Endothelial cell of umbilical vein (primary cell): Measurements from ENCODE around the gene SLC22A23. TPM values are rescaled to one million over a fixed set of nuclear protein-coding genes. Genes with fewer than 3 reads are reported as not detected.

Source experiments
- BruUV-seq: library from RNA; stranded (reverse); fragments of 400-500 nt; replicated peaks from 2 replicates; lab custom pipeline; 2021; lab: Mats Ljungman, UMichigan
- CTCF ChIA-PET: fragments of 300-600, 350-600 bp; sonication (Branson Sonifier 250); formaldehyde crosslinking; loops from one replicate; lab custom pipeline; 2021; ENCODE audit warnings: antibody characterized with exemption, inconsistent platforms; lab: Charles Lee
- POLR2A ChIA-PET: fragments of 300-600, 350-600 bp; sonication (Branson Sonifier 250); formaldehyde crosslinking; loops from one replicate; lab custom pipeline; 2021; ENCODE audit warnings: antibody characterized with exemption, inconsistent platforms; lab: Charles Lee
- DNase-seq: peaks from one replicate; pipeline ENCODE4 v3.0.0-alpha.2; 2011; ENCODE audit warnings: low read depth, low spot score
- FAIRE-seq: peaks from 2 replicates; lab custom pipeline; 2011; peaks lifted over from hg19 to GRCh38; lab: Jason Lieb, UNC
- H2AFZ ChIP-seq: 2 replicates; pipeline ENCODE4 v1.6.0; 2012; ENCODE audit warnings: low read depth, low read length, control low read depth, inconsistent platforms
- H3K27ac ChIP-seq: 2 replicates; pipeline ENCODE4 v1.5.1; 2011; ENCODE audit warnings: low read depth, mild to moderate bottlenecking, control low read depth, low read length, moderate library complexity; ENCODE audit not compliant: insufficient read depth
- H3K27me3 ChIP-seq, 2 experiments: 2 replicates each; pipeline versions ENCODE4 v1.6.0 to v1.6.1; 2011; ENCODE audit warnings: low read length in 2 of 2, mixed read lengths in 1 of 2; ENCODE audit not compliant: control insufficient read depth in 2 of 2, insufficient read depth in 2 of 2
- H3K36me3 ChIP-seq, 2 experiments: 2 replicates in 1 of 2; 3 replicates in 1 of 2; pipeline ENCODE4 v1.5.1; 2011; ENCODE audit warnings: low read length in 2 of 2, mild to moderate bottlenecking in 1 of 2, moderate library complexity in 1 of 2; ENCODE audit not compliant: control insufficient read depth in 2 of 2, insufficient read depth in 2 of 2; ENCODE audit errors: extremely low read depth in 1 of 2
- H3K4me1 ChIP-seq: 3 replicates; pipeline ENCODE4 v1.5.1; 2011; ENCODE audit warnings: mild to moderate bottlenecking, low read length; ENCODE audit not compliant: control insufficient read depth, insufficient read depth; ENCODE audit errors: extremely low read depth
- H3K4me2 ChIP-seq: 2 replicates; pipeline ENCODE4 v1.6.1; 2011; ENCODE audit warnings: low read length, control low read depth, mixed read lengths; ENCODE audit not compliant: insufficient read depth
- H3K4me3 ChIP-seq, 3 experiments: fragments of 200-600 bp in 1 of 3; sonication (generic), shearing (Covaris generic) in 1 of 3; replicated peaks in 1 of 3; 2 replicates each; pipeline ENCODE4 v1.5.1; 2011 to 2016; ENCODE audit warnings: control low read depth in 3 of 3, low read length in 3 of 3, mild to moderate bottlenecking in 2 of 3, inconsistent platforms in 1 of 3, low read depth in 1 of 3, moderate library complexity in 1 of 3; ENCODE audit not compliant: insufficient read depth in 1 of 3
- H3K79me2 ChIP-seq: 2 replicates; pipeline ENCODE4 v1.6.0; 2012; ENCODE audit warnings: low read length, inconsistent platforms; ENCODE audit not compliant: control insufficient read depth, insufficient read depth
- H3K9ac ChIP-seq: replicated peaks from 2 replicates; pipeline ENCODE3; 2011; ENCODE audit warnings: low read length, control low read depth; ENCODE audit not compliant: insufficient read depth; ENCODE audit errors: extremely low read depth
- H3K9me1 ChIP-seq: replicated peaks from 3 replicates; pipeline ENCODE4 v1.6.0; 2011; ENCODE audit warnings: mild to moderate bottlenecking, low read length; ENCODE audit not compliant: control insufficient read depth, insufficient read depth; ENCODE audit errors: extremely low read depth
- H3K9me3 ChIP-seq: replicated peaks from 2 replicates; pipeline ENCODE4 v1.5.1; 2012; ENCODE audit warnings: low read length, inconsistent platforms; ENCODE audit not compliant: control insufficient read depth, insufficient read depth
- H4K20me1 ChIP-seq: replicated peaks from 2 replicates; pipeline ENCODE3; 2011; ENCODE audit warnings: mild to moderate bottlenecking, low read length; ENCODE audit not compliant: control insufficient read depth, insufficient read depth; ENCODE audit errors: extremely low read depth
- CTCF ChIP-seq, 2 donors: IDR thresholded peaks; 1 replicate in 1 of 2; 2 replicates in 1 of 2; pipeline ENCODE4 v1.5.1; 2011; ENCODE audit warnings: low read length in 2 of 2, mild to moderate bottlenecking in 2 of 2, moderate library complexity in 2 of 2, control low read depth in 1 of 2, inconsistent platforms in 1 of 2, low read depth in 1 of 2; ENCODE audit not compliant: insufficient read depth in 1 of 2; ENCODE audit errors: extremely low read depth in 1 of 2
- EZH2 ChIP-seq: IDR thresholded peaks from 2 replicates; pipeline ENCODE4 v1.6.1; 2012; ENCODE audit warnings: borderline replicate concordance, low read depth, mild to moderate bottlenecking, moderate library complexity, low read length, inconsistent platforms; ENCODE audit not compliant: severe bottlenecking
- FOS ChIP-seq: IDR thresholded peaks from 2 replicates; pipeline ENCODE4 v1.6.1; 2011; ENCODE audit warnings: mild to moderate bottlenecking, low read length, moderate library complexity, borderline replicate concordance; ENCODE audit not compliant: insufficient read depth
- GATA2 ChIP-seq: IDR thresholded peaks from 2 replicates; pipeline ENCODE4 v1.7.0; 2011; ENCODE audit warnings: low read depth, mild to moderate bottlenecking, moderate library complexity, mixed read lengths, low read length; ENCODE audit not compliant: insufficient read length, insufficient read depth
- JUN ChIP-seq: IDR thresholded peaks from 2 replicates; pipeline ENCODE4 v1.6.1; 2011; ENCODE audit warnings: borderline replicate concordance, low read depth; ENCODE audit not compliant: insufficient read length, insufficient read depth
- MAX ChIP-seq: IDR thresholded peaks from 2 replicates; pipeline ENCODE4 v1.6.1; 2011; ENCODE audit not compliant: insufficient read depth, insufficient read length
- MYC ChIP-seq: IDR thresholded peaks from one replicate; pipeline ENCODE4 v1.6.1; 2011; ENCODE audit warnings: mild to moderate bottlenecking, low read depth, low read length
- POLR2A ChIP-seq: IDR thresholded peaks from 2 replicates; pipeline ENCODE4 v1.6.1; 2012; ENCODE audit warnings: low read depth, mild to moderate bottlenecking, control low read depth, low read length
- POLR2AphosphoS5 ChIP-seq: IDR thresholded peaks from 2 replicates; pipeline ENCODE4 v1.6.1; 2012; ENCODE audit warnings: low read depth, mild to moderate bottlenecking, control low read depth, low read length, moderate library complexity; ENCODE audit not compliant: insufficient read depth
- dilution Hi-C: fragments of 300-500 bp; cut with MboI; formaldehyde crosslinking; loops from one replicate; pipeline ENCODE4 v1.15.0; 2019; ENCODE audit warnings: low sequenced_read_pairs; ENCODE audit not compliant: extremely low pct_ligation_motif_present
- intact Hi-C: fragments of 100-400 bp; cut with micrococcal nuclease; formaldehyde crosslinking; loops from one replicate; pipeline ENCODE4 v1.10.0; 2022
- polyA plus RNA-seq, 4 experiments: library from polyadenylated mRNA; depleted of rRNA in 3 of 4; stranded (reverse) in 3 of 4; unstranded in 1 of 4; fragments of >200 nt; gene quantifications; 2 replicates each; pipeline versions ENCODE4 v1.2.1 to v1.2.3, GENCODE V29; 2011 to 2012; ENCODE audit warnings: missing spikeins in 1 of 4
- total RNA-seq: library from RNA; stranded (reverse); gene quantifications from 2 replicates; pipeline ENCODE4 v1.2.3, GENCODE V29; 2021

The SLC22A23 gene
- total and polyA plus RNA-seq, 2 donors (not counting 3 experiments of a cell fraction or from before 2014, with no cell fraction given), result 4.2 to 14.3 TPM

GRCh38 chr6:3468585-3468984 lies 11.7 kb upstream of the SLC22A23 start:
- Histone ChIP-seq H3K79me2 (no peaks in the 10 kb centered on the region), H3K36me3 (no peaks in the 10 kb centered on the region), H4K20me1 (no peaks in the 10 kb centered on the region), H3K4me1 (no peaks in the 10 kb centered on the region), H3K4me3 (no peak overlapping the region), H3K9me1 (no peaks in the 10 kb centered on the region), H3K27ac (no peak overlapping the region), H3K9ac (no peak overlapping the region), H3K9me3 (no peaks in the 10 kb centered on the region), H3K27me3 (no peaks in the 10 kb centered on the region), H2AFZ (no peak overlapping the region), H3K4me2 (no peak overlapping the region)
- intact Hi-C loops, result no loop called here
- POLR2A ChIA-PET, result no interaction called here
- BruUV-seq, result no TSS peak
- TF ChIP-seq GATA2 (no peak), POLR2A (no peak), MYC (no peak), MAX (no peak), JUN (no peak), FOS (no peak), CTCF (IDR thresholded peaks at IDR 0.05; ENCODE audit: extremely low read depth in 1 of 2, insufficient read depth in 1 of 2, low read depth in 1 of 2, low read length in 2 of 2) (no peak), EZH2 (no peak), POLR2AphosphoS5 (no peak)
- CTCF ChIA-PET, result interaction anchor here (1.3 kb wide), 1 partner anchor 10 kb away, joined by 4 read pairs; no protein-coding TSS in a partner anchor
- dilution Hi-C loops, result no loop called here
- no peak for FAIRE-seq
- no peak for DNase-seq
